GM12878 (cell line): ENCODE data around the gene ZNF808. TPM values are rescaled to one million over a fixed set of nuclear protein-coding genes. Genes with fewer than 3 reads are reported as not detected.

ENCODE experiments used
- ATF7 ChIP-seq: fragments of 450-650 bp; IDR thresholded peaks from 2 replicates; pipeline ENCODE4 v1.6.1; 2016; ENCODE audit warnings: low read depth, mild to moderate bottlenecking
- BCL11A ChIP-seq: IDR thresholded peaks from 2 replicates; pipeline ENCODE4 v1.6.1; 2011; ENCODE audit warnings: low read depth, low read length
- CBX3 ChIP-seq: fragments of 200-600 bp; sonication (generic); IDR thresholded peaks from 2 replicates; pipeline ENCODE4 v1.6.1; 2016; ENCODE audit warnings: low read depth, borderline replicate concordance
- CBX5 ChIP-seq: sonication (generic); IDR thresholded peaks from 2 replicates; pipeline ENCODE4 v1.6.1; 2016; ENCODE audit warnings: low read depth, moderate library complexity, mild to moderate bottlenecking, inconsistent platforms
- CEBPZ ChIP-seq: fragments of 150-350 bp; IDR thresholded peaks from 2 replicates; pipeline ENCODE4 v1.6.1; 2016; ENCODE audit warnings: low read depth, low read length
- FOXK2 ChIP-seq: fragments of 450-650 bp; IDR thresholded peaks from 2 replicates; pipeline ENCODE4 v1.6.1; 2017; ENCODE audit warnings: mild to moderate bottlenecking, moderate library complexity
- JUND ChIP-seq: IDR thresholded peaks from 2 replicates; pipeline ENCODE4 v1.6.1; 2012; ENCODE audit warnings: low read depth, mild to moderate bottlenecking, low read length, improper control_type of control experiment, moderate library complexity
- MEF2A ChIP-seq: IDR thresholded peaks from 2 replicates; pipeline ENCODE4 v1.6.1; 2011; ENCODE audit warnings: low read depth, mild to moderate bottlenecking, low read length, moderate library complexity; ENCODE audit not compliant: insufficient read depth
- MEF2B ChIP-seq: fragments of 450-650 bp; IDR thresholded peaks from 2 replicates; pipeline ENCODE4 v1.6.1; 2018; ENCODE audit warnings: mild to moderate bottlenecking, moderate library complexity; ENCODE audit not compliant: partially characterized antibody, poor library complexity, severe bottlenecking
- NFIC ChIP-seq: IDR thresholded peaks from 2 replicates; pipeline ENCODE4 v1.6.1; 2012; ENCODE audit warnings: low read depth, mild to moderate bottlenecking, inconsistent platforms, low read length, moderate library complexity
- NRF1 ChIP-seq: conservative IDR thresholded peaks from 2 replicates; pipeline ENCODE4 v1.6.1; 2011; ENCODE audit warnings: mild to moderate bottlenecking, low read depth, low read length, improper control_type of control experiment
- POLR2A ChIP-seq: IDR thresholded peaks from 2 replicates; pipeline ENCODE4 v1.6.1; 2011; ENCODE audit warnings: low read depth, mild to moderate bottlenecking, low read length
- RELA ChIP-seq: fragments of 450-650 bp; IDR thresholded peaks from 2 replicates; pipeline ENCODE4 v1.8.0; 2014; ENCODE audit warnings: borderline replicate concordance; ENCODE audit not compliant: partially characterized antibody
- RELB ChIP-seq: fragments of 450-650 bp; IDR thresholded peaks from 2 replicates; pipeline ENCODE4 v1.6.1; 2017; ENCODE audit warnings: low read depth, mild to moderate bottlenecking, moderate library complexity
- SIN3A ChIP-seq: IDR thresholded peaks from 2 replicates; pipeline ENCODE4 v1.6.1; 2012; ENCODE audit warnings: low read depth, low read length, improper control_type of control experiment
- SMAD1 ChIP-seq: fragments of 450-650 bp; IDR thresholded peaks from 2 replicates; pipeline ENCODE4 v1.6.1; 2018; ENCODE audit warnings: mild to moderate bottlenecking, low read depth; ENCODE audit not compliant: partially characterized antibody
- TAF1 ChIP-seq: IDR thresholded peaks from 2 replicates; pipeline ENCODE4 v1.6.1; 2011; ENCODE audit warnings: mild to moderate bottlenecking, low read depth, low read length, borderline replicate concordance
- TCF7 ChIP-seq: IDR thresholded peaks from 2 replicates; pipeline ENCODE4 v1.6.1; 2014; ENCODE audit warnings: antibody characterized with exemption, borderline replicate concordance
- USF2 ChIP-seq: IDR thresholded peaks from 2 replicates; pipeline ENCODE4 v1.6.1; 2011; ENCODE audit warnings: low read depth, low read length, improper control_type of control experiment, borderline replicate concordance
- ZNF24 ChIP-seq: fragments of 450-650 bp; IDR thresholded peaks from 2 replicates; pipeline ENCODE4 v1.6.1; 2017; ENCODE audit warnings: antibody characterized with exemption, mild to moderate bottlenecking
- ZNF592 ChIP-seq: fragments of 450-650 bp; IDR thresholded peaks from 2 replicates; pipeline ENCODE4 v1.6.1; 2017; ENCODE audit warnings: mild to moderate bottlenecking, moderate library complexity
- polyA plus RNA-seq, 11 experiments: library from polyadenylated mRNA; depleted of rRNA in 4 of 11; unstranded in 6 of 11; stranded (reverse) in 5 of 11; fragments of >200 nt; fragmentation: Nextera tagmentation in 4 of 11; fragmentation: Illumina TruSeq in 1 of 11; extraction: Ambion mirVana in 4 of 11; extraction: Trizol in 1 of 11; gene quantifications; 1 replicate in 1 of 11; 2 replicates in 10 of 11; pipeline versions ENCODE4 v1.2.1 to v1.2.3, GENCODE V29; 2011 to 2016; ENCODE audit warnings: inconsistent platforms in 2 of 11, missing spikeins in 2 of 11, low read depth in 1 of 11
- total RNA-seq, 4 experiments: library from RNA; depleted of rRNA in 3 of 4; stranded (reverse); fragments of >200 nt in 3 of 4; fragmentation: Illumina TruSeq in 1 of 4; extraction: Trizol in 1 of 4; gene quantifications; 2 replicates each; pipeline versions ENCODE4 v1.2.1 to v1.2.3, GENCODE V29; 2013 to 2021

ZNF808 gene
- total and polyA plus RNA-seq, 10 of the 15 experiments (the other 5 are each of a cell fraction or from before 2014, with no cell fraction given): 2.1 to 20.2 (median 7.2) TPM

GRCh38 chr19:52542984-52543664, 15.7 kb downstream of the ZNF808 start (continued):
- TF ChIP-seq ZNF592 (no peak), RELB (peak; percentile 83), NRF1 (no peak), TCF7 (peak; percentile 75; the same call in 1 of the 2 replicates), TAF1 (no peak), RELA (no peak), ZNF24 (no peak), MEF2B (peak; percentile 51), ATF7 (peak; percentile 78), MEF2A (0 out of 2 replicates have a peak, but pooled peaks have one; percentile 45), SIN3A (no peak), CBX5 (0 out of 2 replicates have a peak, but pooled peaks have one; percentile 69), JUND (peak; percentile 78; the same call in 1 of the 2 replicates), BCL11A (peak; percentile 50; the same call in 1 of the 2 replicates), CEBPZ (no peak), USF2 (no peak), NFIC (peak; percentile 76; the same call in 1 of the 2 replicates), FOXK2 (no peak), POLR2A (no peak), SMAD1 (no peak), CBX3 (no peak)
